OCI-LY1 (cell line): Measurements from ENCODE around the gene BACE1-AS.
"Not testable (repeated sequence)": the region's sequence is repeated elsewhere in the genome, so short reads cannot be mapped to it uniquely, and the experiment has no call there.

Experiments
- H2AFZ ChIP-seq: fragments of 200-600 bp; sonication (generic), shearing (Covaris generic); 2 replicates; pipeline ENCODE4 v1.6.0; 2014; ENCODE audit warnings: antibody characterized with exemption, mild to moderate bottlenecking, low read length
- H3F3A ChIP-seq: fragments of 200-600 bp; sonication (generic), shearing (Covaris generic); 2 replicates; pipeline ENCODE4 v1.6.0; 2014; ENCODE audit warnings: mild to moderate bottlenecking, antibody characterized with exemption, low read length, moderate library complexity; ENCODE audit not compliant: insufficient read depth
- H3K27ac ChIP-seq: fragments of 200-600 bp; sonication (generic); 2 replicates; pipeline ENCODE4 v1.5.1; 2014; ENCODE audit warnings: low read length, mixed run types, mild to moderate bottlenecking, low read depth; ENCODE audit not compliant: poor library complexity, severe bottlenecking
- H3K27me3 ChIP-seq: fragments of 200-600 bp; sonication (generic); 2 replicates; pipeline ENCODE4 v1.6.0; 2014; ENCODE audit warnings: antibody characterized with exemption, mild to moderate bottlenecking, low read length, moderate library complexity; ENCODE audit not compliant: insufficient read depth
- H3K36me3 ChIP-seq: fragments of 200-600 bp; sonication (generic); 2 replicates; pipeline ENCODE4 v1.6.1; 2014; ENCODE audit warnings: mild to moderate bottlenecking, antibody characterized with exemption, low read length, moderate library complexity, mixed read lengths; ENCODE audit not compliant: insufficient read depth
- H3K4me1 ChIP-seq: fragments of 200-600 bp; sonication (generic); 2 replicates; pipeline ENCODE4 v1.5.1; 2014; ENCODE audit warnings: mild to moderate bottlenecking, low read length, moderate library complexity; ENCODE audit not compliant: insufficient read depth, severe bottlenecking
- H3K4me2 ChIP-seq: fragments of 200-600 bp; sonication (generic), shearing (Covaris generic); 2 replicates; pipeline ENCODE4 v1.6.1; 2014; ENCODE audit warnings: low read length
- H3K4me3 ChIP-seq: fragments of 200-600 bp; sonication (generic); 2 replicates; pipeline ENCODE4 v1.5.1; 2014; ENCODE audit warnings: low read length, low read depth, mild to moderate bottlenecking, mixed read lengths; ENCODE audit not compliant: poor library complexity, severe bottlenecking
- H3K79me2 ChIP-seq: fragments of 200-600 bp; shearing (Covaris generic); 2 replicates; pipeline ENCODE4 v1.6.1; 2016; ENCODE audit warnings: mixed run types, low read length, mixed read lengths; ENCODE audit not compliant: insufficient read depth
- H3K9ac ChIP-seq: fragments of 200-600 bp; sonication (generic), shearing (Covaris generic); 2 replicates; pipeline ENCODE4 v1.6.1; 2014; ENCODE audit warnings: mild to moderate bottlenecking, low read length, mixed read lengths
- H3K9me2 ChIP-seq: fragments of 200-600 bp; sonication (generic), shearing (Covaris generic); 2 replicates; pipeline ENCODE4 v1.6.1; 2014; ENCODE audit warnings: low read depth, mild to moderate bottlenecking, low read length, mixed read lengths
- H3K9me3 ChIP-seq: fragments of 200-600 bp; shearing (Covaris generic); 2 replicates; pipeline ENCODE4 v1.6.1; 2014; ENCODE audit warnings: low read length, mixed read lengths
- H4K20me1 ChIP-seq: fragments of 200-600 bp; sonication (generic), shearing (Covaris generic); 2 replicates; pipeline ENCODE4 v1.6.0; 2016; ENCODE audit warnings: mild to moderate bottlenecking, low read length; ENCODE audit not compliant: insufficient read depth
- CTCF ChIP-seq: fragments of 200-600 bp; sonication (generic), shearing (Covaris generic); IDR thresholded peaks from 2 replicates; pipeline ENCODE4 v1.5.1; 2017; ENCODE audit warnings: mild to moderate bottlenecking, antibody characterized with exemption, low read length, moderate library complexity, mixed read lengths
- EZH2 ChIP-seq: fragments of 200-600 bp; sonication (generic), shearing (Covaris generic); IDR thresholded peaks from 2 replicates; pipeline ENCODE4 v1.8.0; 2017; ENCODE audit warnings: borderline replicate concordance, mixed run types, mild to moderate bottlenecking, antibody characterized with exemption, low read length, moderate library complexity, mixed read lengths

The BACE1-AS gene

GRCh38 chr11:117269856-117270255, 21.3 kb upstream of the BACE1-AS start:
- Histone ChIP-seq H3K4me2 (no peak overlapping the region), H3K36me3 (no peaks in the 10 kb centered on the region), H3K4me3 (no peak overlapping the region), H3K9me3 (no peaks in the 10 kb centered on the region), H3K9me2 (no peaks in the 10 kb centered on the region), H3F3A (no peaks in the 10 kb centered on the region), H3K9ac (no peak overlapping the region), H2AFZ (no peak overlapping the region), H3K27ac (no peak overlapping the region), H3K27me3 (no peaks in the 10 kb centered on the region), H3K79me2 (no peaks in the 10 kb centered on the region), H4K20me1 (no peaks in the 10 kb centered on the region), H3K4me1 (no peaks in the 10 kb centered on the region)
- no peak for TF ChIP-seq CTCF
- TF ChIP-seq EZH2: no peak

GRCh38 chr11:117271208-117271607, 19.9 kb upstream of the BACE1-AS start:
- Histone ChIP-seq H4K20me1 (no peaks in the 10 kb centered on the region), H3K79me2 (no peaks in the 10 kb centered on the region), H3K9me2 (no peaks in the 10 kb centered on the region), H3K4me2 (no peak overlapping the region), H3K9me3 (no peaks in the 10 kb centered on the region), H3K4me3 (no peak overlapping the region), H3K36me3 (no peaks in the 10 kb centered on the region; the same call in 1 of the 2 replicates), H3K27ac (no peak overlapping the region), H3K27me3 (no peaks in the 10 kb centered on the region), H3K4me1 (no peaks in the 10 kb centered on the region), H3F3A (no peaks in the 10 kb centered on the region), H3K9ac (no peak overlapping the region), H2AFZ (no peak overlapping the region)
- TF ChIP-seq EZH2 (no peak), CTCF (no peak)

GRCh38 chr11:117272175-117272574, 19.0 kb upstream of the BACE1-AS start:
- H3K36me3 ChIP-seq, H2AFZ ChIP-seq: not testable (repeated sequence)

GRCh38 chr11:117273550-117274289, 17.4 kb upstream of the BACE1-AS start:
- Histone ChIP-seq H3K4me2 (no peak overlapping the region), H3K9me2 (no peaks in the 10 kb centered on the region), H3K27me3 (no peaks in the 10 kb centered on the region), H3K27ac (no peak overlapping the region), H4K20me1 (no peaks in the 10 kb centered on the region), H3K4me3 (no peak overlapping the region), H2AFZ (no peak overlapping the region), H3K9ac (no peak overlapping the region), H3K36me3 (no peaks in the 10 kb centered on the region; the same call in 1 of the 2 replicates), H3K9me3 (no peaks in the 10 kb centered on the region), H3K4me1 (no peaks in the 10 kb centered on the region), H3F3A (no peaks in the 10 kb centered on the region), H3K79me2 (no peaks in the 10 kb centered on the region)
- TF ChIP-seq EZH2 (no peak), CTCF (no peak)

More at GRCh38 chr11:117272175-117272574, 19.0 kb upstream of the BACE1-AS start:
- not testable (repeated sequence) for H3K27ac ChIP-seq, H3K4me3 ChIP-seq, H3K4me2 ChIP-seq, H3K4me1 ChIP-seq, H3K79me2 ChIP-seq, H3K9ac ChIP-seq, H4K20me1 ChIP-seq, H3K27me3 ChIP-seq, H3K9me2 ChIP-seq, H3F3A ChIP-seq, H3K9me3 ChIP-seq
